GM23248 (cell line): Measurements from ENCODE around the gene CERK.

Experiments used
- EZH2 ChIP-seq: fragments of 200-600 bp; sonication (generic); IDR thresholded peaks from 2 replicates; pipeline ENCODE4 v1.6.1; 2018; ENCODE audit warnings: antibody characterized with exemption, mild to moderate bottlenecking; ENCODE audit not compliant: insufficient read depth, poor library complexity, severe bottlenecking
- EZH2phosphoT487 ChIP-seq: fragments of 200-600 bp; sonication (generic); IDR thresholded peaks from 2 replicates; pipeline ENCODE4 v1.6.1; 2018; ENCODE audit warnings: antibody characterized with exemption, moderate library complexity, mild to moderate bottlenecking, low read depth; ENCODE audit not compliant: insufficient read depth

DNA sequence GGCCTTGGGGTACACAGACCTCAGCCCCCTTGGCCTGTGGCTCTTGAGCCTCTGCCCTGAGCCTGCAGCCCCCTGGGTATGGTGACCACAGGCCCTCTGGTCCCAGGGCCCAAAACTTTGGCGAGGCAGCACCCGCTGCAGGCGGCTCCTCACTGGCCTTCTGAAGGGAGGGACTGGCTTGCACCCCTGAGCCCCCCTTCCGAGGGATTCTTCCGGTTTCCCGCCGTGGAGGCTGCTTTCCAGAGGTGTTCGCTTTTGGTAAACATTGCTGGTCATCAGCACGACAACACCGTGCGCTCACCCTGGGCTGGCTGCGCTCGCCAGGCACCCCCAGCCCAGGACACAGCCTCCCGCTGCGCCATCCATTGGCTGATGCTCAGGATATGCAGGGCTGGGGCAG lies 75.8 kb downstream of the CERK start:
- TF ChIP-seq EZH2 (no peak), EZH2phosphoT487 (no peak)
